ENCODE results near the gene LRGUK. TPM values are rescaled to one million over a fixed set of nuclear protein-coding genes. Genes with fewer than 3 reads are reported as not detected.

The LRGUK gene
- total and polyA plus RNA-seq, 2 of the 8 experiments (the other 6 are each of a cell fraction or from before 2014, with no cell fraction given), result 1.5 to 3.6 TPM

- Histone ChIP-seq H2BK120ac (replicated peaks; ENCODE audit: low read depth, low read length) (no peak overlapping the region), H3K18ac (ENCODE audit: extremely low read depth, low read length) (no peak overlapping the region), H3K79me1 (ENCODE audit: low read depth, low read length) (peaks cover 2% of the 10 kb centered on the region; the same call in 1 of the 2 replicates), H3K23me2 (ENCODE audit: low read depth, low read length) (no peaks in the 10 kb centered on the region; the same call in 1 of the 2 replicates), H4K5ac (ENCODE audit: insufficient read length, low read depth, low read length) (no peak overlapping the region), H3K9me3 (ENCODE audit: insufficient read depth in 2 of 2, low read depth in 1 of 2, low read length in 1 of 2) (no peaks in the 10 kb centered on the region), H3K56ac (replicated peaks; ENCODE audit: insufficient read length, low read depth, low read length) (no peak overlapping the region), H2BK20ac (ENCODE audit: low read length) (no peak overlapping the region), H3K23ac (ENCODE audit: insufficient read length) (no peak overlapping the region), H3K4ac (replicated peaks; ENCODE audit: insufficient read length, low read depth, low read length) (no peak overlapping the region), H4K91ac (replicated peaks; ENCODE audit: insufficient read length, low read length) (no peak overlapping the region), H2AK5ac (ENCODE audit: low read depth, low read length) (no peak overlapping the region), H4K20me1 (replicated peaks in 1 of 2; ENCODE audit: control insufficient read depth in 1 of 2, insufficient read depth in 2 of 2, low read length in 2 of 2) (no peaks in the 10 kb centered on the region), H2BK5ac (ENCODE audit: low read depth, low read length) (no peak overlapping the region), H3K27me3 (replicated peaks in 1 of 4; ENCODE audit: control insufficient read depth in 3 of 4, extremely low read depth in 1 of 4, insufficient read depth in 3 of 4, low read length in 3 of 4) (no peaks in the 10 kb centered on the region), H2BK12ac (ENCODE audit: low read depth, low read length) (no peak overlapping the region), H3K79me2 (ENCODE audit: control insufficient read depth in 1 of 2, insufficient read depth in 2 of 2, low read length in 2 of 2) (no peaks in the 10 kb centered on the region), H2AFZ (ENCODE audit: low read length) (no peak overlapping the region), H3K9ac (replicated peaks in 1 of 4; ENCODE audit: extremely low read depth in 1 of 4, low read depth in 3 of 4, low read length in 3 of 4) (no peak overlapping the region), H3K36me3 (ENCODE audit: control insufficient read depth in 2 of 4, insufficient read depth in 4 of 4, low read length in 3 of 4) (no peaks in the 10 kb centered on the region), H3K4me1 (replicated peaks in 1 of 4; ENCODE audit: control insufficient read depth in 3 of 4, insufficient read depth in 4 of 4, low read length in 3 of 4) (no peaks in the 10 kb centered on the region), H2BK15ac (ENCODE audit: low read length) (no peak overlapping the region), H3K4me2 (ENCODE audit: insufficient read depth in 1 of 2, low read depth in 2 of 2, low read length in 2 of 2) (no peak overlapping the region), H3K14ac (ENCODE audit: insufficient read length) (no peak overlapping the region), H4K8ac (ENCODE audit: extremely low read depth, insufficient read depth, low read length) (no peak overlapping the region), H3K4me3 (ENCODE audit: extremely low read depth in 1 of 4, insufficient read depth in 2 of 4, low read depth in 3 of 4, low read length in 4 of 4) (no peak overlapping the region), H3K27ac (ENCODE audit: low read depth, low read length) (no peak overlapping the region)
- POLR2A ChIA-PET (ENCODE audit: partially characterized antibody), result no interaction called here
- FAIRE-seq, result no peak
- no peak for DNase-seq (ENCODE audit: low read depth in 1 of 2, low spot score in 2 of 2)
- CTCF ChIA-PET (ENCODE audit: partially characterized antibody), result interaction anchor here (1.2 to 1.6 kb wide), 2 partner anchors 14 to 70 kb away, joined by 4 read pairs; no protein-coding TSS in a partner anchor
- no peak for TF ChIP-seq TAF7 (optimal IDR thresholded peaks at IDR 0.05; ENCODE audit: borderline replicate concordance, low read depth, low read length)
- no peak for TF ChIP-seq RNF2 (IDR thresholded peaks at IDR 0.05; ENCODE audit: borderline replicate concordance, low read depth, low read length, missing control alignments, poor library complexity, severe bottlenecking)
- no peak for TF ChIP-seq SP1 (IDR thresholded peaks at IDR 0.05; ENCODE audit: low read depth, low read length)
- no peak for TF ChIP-seq ASH2L (IDR thresholded peaks at IDR 0.05; ENCODE audit: low read length)
- TF ChIP-seq NANOG (IDR thresholded peaks at IDR 0.05; ENCODE audit: insufficient read depth, low read depth, low read length, poor library complexity, severe bottlenecking), result no peak
- TF ChIP-seq TAF1 (IDR thresholded peaks at IDR 0.05; ENCODE audit: low read depth, low read length), result no peak
- TF ChIP-seq ZNF274 (IDR thresholded peaks at IDR 0.05; ENCODE audit: borderline replicate concordance, extremely low read depth, low read length), result no peak
- 84% methylated on average over 7 of the region's 7 CpGs; no CpG with 5 or more reads in 1 of the 2 experiments for whole genome bisulfite sequencing, 2 experiments (ENCODE audit: extremely low coverage in 1 of 2, insufficient coverage in 1 of 2, insufficient read length in 1 of 2, insufficient replicate concordance in 2 of 2, low coverage in 1 of 2, low lambda C conversion rate in 2 of 2, missing lambda C conversion rate in 1 of 2)
Observed at GRCh38 chr7:134210976-134211663, 84.0 kb downstream of the LRGUK start.
